Measurements from ENCODE around the gene SOBP.
"Not testable (repeated sequence)": the region's sequence is repeated elsewhere in the genome, so short reads cannot be mapped to it uniquely, and the experiment has no call there.

Gene SOBP

GRCh38 chr6:107488875-107489635, 862 bp upstream of the SOBP start:
- no peak for DNase-seq (ENCODE audit: low read depth)

DNA sequence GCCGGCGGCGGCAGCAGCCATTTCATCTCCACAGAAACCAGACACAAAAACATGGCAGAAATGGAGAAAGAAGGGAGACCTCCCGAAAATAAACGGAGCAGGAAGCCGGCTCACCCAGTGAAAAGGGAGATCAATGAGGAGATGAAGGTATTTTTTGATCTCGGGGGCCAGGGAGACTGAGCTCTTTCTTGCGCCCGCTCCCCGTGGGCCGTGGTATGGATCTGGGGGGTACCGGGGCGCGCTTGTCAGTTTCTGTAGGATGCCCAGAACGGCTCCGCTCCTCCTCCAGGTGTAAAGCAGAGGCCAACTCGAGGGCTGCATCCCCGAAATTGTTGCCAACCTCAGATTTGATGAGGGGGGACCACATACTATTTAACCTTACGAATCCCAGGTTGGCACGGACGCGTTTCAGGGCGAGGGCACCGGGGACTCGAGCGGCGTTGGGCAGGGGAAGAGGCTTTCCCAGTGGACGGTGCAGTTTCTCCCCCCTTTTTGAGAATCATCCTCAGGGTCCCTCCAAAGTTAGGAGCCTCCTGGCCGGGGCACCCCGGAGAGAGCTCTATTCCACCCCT, 735 bp downstream of the SOBP start:
- DNase-seq (ENCODE audit: low read depth): no peak

DNA sequence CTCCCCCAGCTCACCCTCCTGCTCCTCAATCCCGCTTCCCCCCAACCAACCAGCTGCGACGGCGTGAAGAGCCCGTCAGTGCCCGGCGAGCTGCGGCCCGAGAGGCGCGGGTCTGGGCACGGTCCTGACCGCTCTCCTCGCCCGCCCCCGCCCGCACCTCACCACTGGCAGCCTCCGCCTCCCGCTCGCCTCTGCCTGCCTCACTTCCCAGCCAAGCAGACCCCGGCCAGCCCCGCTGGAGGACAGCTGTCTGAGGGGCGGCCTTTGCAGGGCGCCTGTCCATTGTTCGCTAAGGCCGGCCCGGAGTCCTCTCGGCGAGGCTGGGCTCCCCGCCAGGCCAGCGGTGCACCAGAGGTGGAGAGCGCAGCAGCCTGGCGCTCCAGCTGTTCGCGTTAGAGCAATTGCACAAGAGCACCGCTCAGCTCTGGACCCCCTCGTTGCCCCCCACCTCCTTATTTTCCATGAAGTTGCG, 1.3 kb downstream of the SOBP start:
- no peak for DNase-seq (ENCODE audit: low read depth)

DNA sequence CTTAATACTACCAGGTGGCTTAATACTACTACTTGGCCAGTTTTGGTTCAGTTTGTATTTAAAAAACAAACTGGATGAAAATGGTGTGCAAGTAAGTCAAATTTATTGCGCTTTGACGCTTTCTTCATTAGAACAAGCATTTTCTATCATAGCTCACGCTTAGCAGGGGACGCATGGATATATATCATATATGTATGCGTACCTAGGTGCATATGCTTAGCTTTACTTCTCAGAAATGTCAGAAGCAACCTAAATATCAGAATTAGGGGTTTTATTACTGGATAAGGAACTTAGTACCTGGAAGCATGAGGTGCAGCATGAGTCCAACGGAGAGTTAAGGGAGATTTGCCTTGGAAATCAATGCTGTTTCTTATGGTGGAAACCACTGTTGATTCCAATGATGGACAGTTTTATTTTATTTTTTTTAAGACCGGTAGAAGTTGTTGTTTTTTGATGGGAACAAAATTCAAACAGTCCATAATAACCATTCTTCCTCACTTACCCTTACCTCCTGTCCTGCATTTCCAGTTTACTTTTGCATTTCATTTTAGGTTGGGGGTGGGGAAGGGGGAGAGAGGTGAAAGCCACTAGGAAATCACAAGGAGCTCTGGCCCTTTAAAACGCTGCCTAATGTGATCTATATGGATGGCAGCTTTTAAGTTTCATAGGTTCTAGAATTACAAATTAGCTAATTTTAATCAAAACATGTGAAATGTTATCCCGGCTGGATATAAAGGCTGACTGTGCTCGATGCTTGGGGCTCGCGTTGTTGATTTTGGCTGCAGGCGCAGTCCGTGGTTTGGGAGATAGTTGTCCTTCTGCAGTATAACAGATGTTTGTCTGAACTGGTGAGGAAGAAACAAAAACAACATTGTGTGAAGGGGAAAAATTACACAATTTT, 2.1 kb downstream of the SOBP start:
- no peak for DNase-seq (ENCODE audit: low read depth)

DNA sequence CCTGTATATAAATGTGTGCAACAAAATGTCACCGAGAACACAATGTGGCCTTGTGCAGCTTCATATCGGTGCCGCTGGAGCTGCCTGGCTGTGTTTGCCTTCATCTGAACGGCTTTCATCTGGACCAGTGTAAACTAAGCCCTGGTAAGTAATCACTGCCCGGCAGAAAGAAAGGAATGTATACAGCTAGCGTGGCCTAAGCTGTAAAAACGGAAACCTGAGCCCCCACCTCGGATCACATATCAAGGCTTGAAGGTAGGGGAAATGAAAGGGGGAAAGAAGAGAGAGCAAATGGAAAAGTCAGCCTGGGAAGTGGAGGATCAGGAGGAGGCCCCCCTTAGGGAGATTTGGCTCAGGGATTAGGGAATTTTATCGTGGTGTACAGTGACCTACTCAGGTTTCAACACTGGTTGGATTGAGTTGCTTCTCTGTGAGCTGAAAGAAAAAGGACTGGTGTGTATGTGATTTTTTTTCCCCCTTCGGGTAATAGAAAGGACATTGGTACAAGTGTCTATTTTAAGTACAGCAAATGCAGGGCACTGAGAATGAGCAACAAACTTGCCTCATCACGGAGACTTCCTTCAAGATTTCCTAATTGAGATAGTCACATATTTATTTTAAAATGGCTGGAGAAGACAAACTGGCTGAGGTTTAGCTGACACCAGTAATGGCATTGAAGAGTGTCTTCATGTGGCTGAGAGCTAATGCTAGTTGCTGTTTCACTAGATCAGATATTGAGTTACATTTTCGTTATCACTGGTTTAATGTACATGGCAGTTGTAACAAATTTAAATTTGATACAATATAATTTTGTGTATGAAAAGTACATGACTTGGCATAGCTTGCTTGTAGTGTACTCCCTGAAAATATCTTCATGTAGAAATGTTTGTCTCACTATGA, 3.5 kb downstream of the SOBP start:
- no peak for DNase-seq (ENCODE audit: low read depth)

- no peak for DNase-seq (ENCODE audit: low read depth)
Observed at GRCh38 chr6:107495196-107495643, 5.3 kb downstream of the SOBP start.

GRCh38 chr6:107495971-107496370, 6.1 kb downstream of the SOBP start:
- no peak for DNase-seq (ENCODE audit: low read depth)

DNA sequence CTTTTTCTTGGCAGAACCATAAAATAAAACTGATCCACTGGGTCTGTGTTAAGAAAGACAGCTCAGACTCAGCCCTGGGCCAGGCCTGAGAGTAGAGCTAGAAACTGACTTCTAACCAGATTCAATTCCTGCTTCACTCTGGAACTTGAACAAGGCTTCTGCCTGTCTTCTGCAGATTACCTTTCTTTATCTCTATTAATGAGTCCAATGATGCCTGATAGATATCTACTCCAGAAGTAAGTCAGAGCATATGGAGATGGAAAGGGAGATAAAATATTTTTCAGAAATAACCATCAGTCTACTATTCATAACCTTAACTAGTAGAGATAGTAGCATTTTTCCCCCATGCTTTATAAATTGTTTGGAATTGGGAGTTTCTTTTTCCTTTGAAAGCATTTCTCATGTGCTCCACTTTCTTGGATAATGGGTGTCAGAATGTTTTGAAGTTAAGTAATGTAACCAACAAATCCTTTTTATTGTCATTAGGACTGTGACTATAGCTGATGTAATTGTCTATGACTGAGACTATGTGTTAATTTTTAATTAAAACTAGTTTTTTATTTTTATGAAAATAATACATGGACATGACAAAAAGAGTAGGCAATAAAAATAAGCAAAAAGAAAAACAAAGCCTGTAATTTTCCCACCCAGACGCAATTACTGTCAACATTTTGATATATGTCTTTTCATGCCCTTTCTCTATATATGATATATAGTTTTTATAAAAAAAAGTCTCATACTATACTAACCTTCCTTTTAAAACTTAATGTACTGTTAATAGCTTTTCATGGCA, 7.2 kb downstream of the SOBP start:
- no peak for DNase-seq (ENCODE audit: low read depth)

DNA sequence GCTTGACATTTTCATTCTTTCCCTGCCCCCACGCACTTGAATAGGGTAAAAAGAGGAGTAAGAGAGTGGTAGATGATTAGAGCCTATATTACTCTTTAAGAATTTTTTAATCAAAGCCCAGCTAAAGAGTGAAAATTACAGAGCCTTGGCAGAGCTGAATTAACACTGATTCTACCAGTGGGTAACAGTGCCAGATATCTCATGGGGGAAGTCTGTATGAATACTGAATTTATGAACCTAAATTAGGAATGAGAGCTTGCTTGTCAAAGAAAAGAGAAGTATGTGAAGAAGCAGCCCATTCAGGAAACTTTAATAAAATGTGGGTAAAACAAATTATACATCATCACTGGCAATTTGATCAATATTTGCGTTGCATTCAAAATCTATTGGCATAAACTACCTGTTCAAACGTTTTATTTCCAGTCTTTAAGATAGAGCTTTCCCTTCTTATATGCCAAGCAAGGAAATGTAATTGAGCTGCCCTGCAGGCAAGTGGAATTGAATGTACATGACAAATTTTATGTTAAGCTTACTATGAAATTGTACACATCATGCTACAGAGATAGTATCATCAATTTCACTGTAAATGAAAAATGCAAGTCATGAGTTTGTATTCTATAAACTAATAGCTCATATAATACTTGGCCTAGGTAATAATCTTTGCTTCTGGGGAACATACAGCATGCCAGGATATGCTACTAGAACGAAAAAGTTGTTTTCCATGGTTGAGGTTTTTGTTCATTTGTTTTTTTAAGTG, 14.5 kb downstream of the SOBP start:
- DNase-seq (ENCODE audit: low read depth): no peak

GRCh38 chr6:107506145-107506544, 16.2 kb downstream of the SOBP start:
- DNase-seq (ENCODE audit: low read depth): no peak

DNA sequence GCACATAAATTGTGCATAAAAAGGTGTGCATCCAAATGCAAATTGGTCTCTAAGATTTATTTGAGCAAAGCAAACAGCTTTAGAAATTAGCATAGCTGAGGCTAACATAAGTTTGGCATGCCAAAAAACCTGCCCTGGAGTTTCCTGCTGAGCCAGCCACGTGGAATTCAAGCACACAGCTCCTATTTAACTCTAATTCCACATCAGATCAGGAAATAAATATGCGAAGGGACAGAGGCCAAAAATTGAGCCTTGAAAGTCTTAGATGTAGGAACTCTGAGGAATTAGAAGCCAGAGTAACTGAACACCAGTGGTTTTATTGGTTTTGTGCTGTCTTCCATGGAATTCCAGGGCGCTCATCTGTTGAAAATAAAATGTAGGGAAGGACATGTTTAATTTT, 19.6 kb downstream of the SOBP start:
- no peak for DNase-seq (ENCODE audit: low read depth)

DNA sequence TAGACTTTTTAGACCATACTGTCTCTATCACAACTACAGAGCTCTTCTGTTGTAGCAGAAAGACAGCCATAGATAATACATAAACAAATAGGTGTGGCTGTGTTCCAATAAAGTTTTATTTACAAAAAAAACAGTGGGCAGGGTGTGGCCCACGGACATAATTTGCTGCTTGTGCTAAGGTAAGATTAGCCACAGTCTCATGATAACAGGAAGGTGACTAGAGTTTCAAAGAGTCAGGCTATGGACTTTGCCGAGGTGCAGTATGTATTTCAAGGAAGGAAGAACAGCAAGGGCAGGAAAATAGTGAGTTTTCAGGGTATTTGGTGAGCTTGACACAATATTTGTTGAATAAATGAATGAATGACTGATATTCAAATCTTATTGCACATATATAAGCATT, 20.2 kb downstream of the SOBP start:
- no peak for DNase-seq (ENCODE audit: low read depth)

GRCh38 chr6:107511511-107511993, 21.6 kb downstream of the SOBP start:
- no peak for DNase-seq (ENCODE audit: low read depth)

- DNase-seq (ENCODE audit: low read depth): no peak
Observed at GRCh38 chr6:107513214-107513613, 23.3 kb downstream of the SOBP start.

- no peak for DNase-seq (ENCODE audit: low read depth)
Observed at GRCh38 chr6:107515955-107516354, 26.0 kb downstream of the SOBP start.

DNA sequence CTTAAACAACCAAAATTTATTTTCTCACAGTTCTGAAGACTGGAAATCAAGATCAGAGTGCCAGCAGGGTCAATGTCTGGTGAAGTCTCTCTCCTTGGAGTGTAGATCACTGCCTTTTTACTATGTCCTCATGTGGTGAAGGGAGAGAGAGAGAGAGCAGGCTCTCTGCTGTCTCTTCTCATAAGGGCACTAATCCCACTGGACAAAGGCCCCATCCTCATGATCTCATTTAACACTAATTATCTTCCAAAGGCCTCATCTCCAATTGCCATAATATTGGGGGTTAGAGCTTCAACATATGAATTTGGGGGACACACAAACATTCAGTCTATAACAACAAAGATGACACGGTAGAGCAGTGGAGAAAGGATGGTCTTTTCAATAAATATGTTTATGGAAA, 27.4 kb downstream of the SOBP start:
- DNase-seq (ENCODE audit: low read depth): no peak

GRCh38 chr6:107519224-107519623, 29.3 kb downstream of the SOBP start:
- DNase-seq (ENCODE audit: low read depth): not testable (repeated sequence)

GRCh38 chr6:107520706-107521105, 30.8 kb downstream of the SOBP start:
- not testable (repeated sequence) for DNase-seq (ENCODE audit: low read depth)

GRCh38 chr6:107523054-107523791, 33.3 kb downstream of the SOBP start:
- no peak for DNase-seq (ENCODE audit: low read depth)
